Kidney tubule cell (primary cell): ENCODE data around the gene ARID5A.
"Not testable (repeated sequence)": the region's sequence is repeated elsewhere in the genome, so short reads cannot be mapped to it uniquely, and the experiment has no call there.

Source experiments
- DNase-seq: peaks from one replicate; pipeline ENCODE4 v3.0.0-alpha.2; 2018; ENCODE audit warnings: low spot score

Gene ARID5A

GRCh38 chr2:96536445-96537065, at the start of gene ARID5A:
TSS of gene ARID5A (plus strand) at chr2:96536752. CDS start at chr2:96536827, 75 bp downstream.
- peak; percentile 87 for DNase-seq

GRCh38 chr2:96489261-96489660, 47.3 kb upstream of the ARID5A start:
- no peak for DNase-seq

- DNase-seq, result no peak
Observed at GRCh38 chr2:96489663-96490062, 46.9 kb upstream of the ARID5A start.

GRCh38 chr2:96491860-96492497, 44.6 kb upstream of the ARID5A start:
- no peak for DNase-seq

- peak; percentile 99 for DNase-seq
Observed at GRCh38 chr2:96493072-96493471, 43.5 kb upstream of the ARID5A start.

GRCh38 chr2:96494188-96494587, 42.4 kb upstream of the ARID5A start:
- DNase-seq, result no peak

GRCh38 chr2:96495982-96496629, 40.4 kb upstream of the ARID5A start:
- peak; percentile 37 for DNase-seq

- DNase-seq, result no peak
Observed at GRCh38 chr2:96498021-96498431, 38.5 kb upstream of the ARID5A start.

- DNase-seq, result not testable (repeated sequence)
Observed at GRCh38 chr2:96498611-96499010, 37.9 kb upstream of the ARID5A start.

GRCh38 chr2:96499061-96499960, 37.2 kb upstream of the ARID5A start:
- DNase-seq, result no peak

- DNase-seq, result no peak
Observed at GRCh38 chr2:96500385-96501066, 36.0 kb upstream of the ARID5A start.

- DNase-seq, result peak; percentile 59
Observed at GRCh38 chr2:96501471-96501874, 35.1 kb upstream of the ARID5A start.

- no peak for DNase-seq
Observed at GRCh38 chr2:96501886-96502810, 34.4 kb upstream of the ARID5A start.

- DNase-seq, result peak; percentile 88
Observed at GRCh38 chr2:96502891-96503636, 33.5 kb upstream of the ARID5A start.

GRCh38 chr2:96503637-96504243, 32.8 kb upstream of the ARID5A start:
- no peak for DNase-seq

- peak; percentile 99 for DNase-seq
Observed at GRCh38 chr2:96505231-96505889, 31.2 kb upstream of the ARID5A start, which contains the start of gene NEURL3. TSS of gene NEURL3 (minus strand) at chr2:96505357. CDS start at chr2:96505286, 71 bp downstream.

- DNase-seq, result peak; percentile 63
Observed at GRCh38 chr2:96506016-96506906, 30.3 kb upstream of the ARID5A start.

- DNase-seq, result no peak
Observed at GRCh38 chr2:96506907-96507240, 29.7 kb upstream of the ARID5A start.
